ENCODE data around the gene CHRM3.

- TF ChIP-seq CTCF (IDR thresholded peaks at IDR 0.05; ENCODE audit: low read depth, low read length, poor library complexity, severe bottlenecking) (no peak), EZH2phosphoT487 (IDR thresholded peaks at IDR 0.05; ENCODE audit: borderline replicate concordance, low read length) (no peak)
These were observed 32.3 kb downstream of the CHRM3 start for GRCh38 chr1:239418681-239419080.

All from DOHH2 (cell line).